ENCODE data around the gene DNMT3A. TPM values are rescaled to one million over a fixed set of nuclear protein-coding genes. Genes with fewer than 3 reads are reported as not detected.

Gene DNMT3A
- polyA plus RNA-seq, 2 donors: 5.0 to 7.3 TPM

GRCh38 chr2:25304321-25304720, 37.4 kb downstream of the DNMT3A start:
- no peak overlapping the region for H3K27ac ChIP-seq (ENCODE audit: low read depth in 2 of 2, low read length in 1 of 2)
- H3K4me1 ChIP-seq (ENCODE audit: control insufficient read depth in 2 of 2, insufficient read depth in 2 of 2, low read length in 1 of 2): peaks cover 9 to 18% of the 10 kb centered on the region in 2 donors
- no peak overlapping the region for H3K4me3 ChIP-seq (ENCODE audit: low read depth in 1 of 2, low read length in 2 of 2)
- 79 to 85% methylated on average over 15 of the region's 15 CpGs for WGBS, 2 donors
- H3K27me3 ChIP-seq (ENCODE audit: control insufficient read depth in 1 of 2, insufficient read depth in 2 of 2, low read length in 2 of 2): no peaks in the 10 kb centered on the region
- no peaks in the 10 kb centered on the region for H3K9me3 ChIP-seq (ENCODE audit: control insufficient read depth in 2 of 2, insufficient read depth in 1 of 2, low read depth in 1 of 2, low read length in 1 of 2)
- peaks cover 2 to 16% of the 10 kb centered on the region in 2 donors for H3K36me3 ChIP-seq (ENCODE audit: control insufficient read depth in 2 of 2, insufficient read depth in 2 of 2, low read length in 1 of 2)

DNA sequence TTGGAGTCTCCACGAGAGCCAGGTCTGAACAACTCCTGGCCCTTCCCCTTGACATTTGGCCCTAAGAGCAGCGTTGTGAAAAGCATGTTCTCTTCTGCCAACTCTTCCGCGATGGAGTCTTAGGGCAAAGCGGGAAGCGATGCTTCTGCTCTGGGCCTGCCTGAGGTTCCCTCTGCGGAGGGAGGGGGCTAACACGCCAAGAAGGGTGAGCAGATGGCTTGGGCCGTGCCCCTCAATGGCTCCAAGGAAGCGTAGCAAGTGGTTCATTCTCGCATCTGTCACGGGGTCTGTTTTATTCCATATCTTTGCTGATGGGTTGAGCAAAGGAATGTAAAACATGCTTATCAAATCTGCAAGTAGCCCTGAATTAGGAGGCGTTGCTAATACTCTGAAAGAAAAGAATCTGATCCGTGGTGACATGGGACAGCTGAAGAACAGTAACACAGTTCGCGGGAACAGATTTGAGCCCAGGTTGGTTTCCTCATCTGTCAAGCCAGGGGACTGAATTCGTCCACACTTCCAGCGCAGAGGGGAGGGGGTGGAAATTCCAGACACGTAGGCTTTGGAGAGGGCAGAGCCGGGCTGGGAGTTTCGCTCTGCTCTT, 38.0 kb downstream of the DNMT3A start:
- Histone ChIP-seq H3K36me3 (ENCODE audit: control insufficient read depth in 2 of 2, insufficient read depth in 2 of 2, low read length in 1 of 2) (peaks cover 2 to 12% of the 10 kb centered on the region in 2 donors), H3K27me3 (ENCODE audit: control insufficient read depth in 1 of 2, insufficient read depth in 2 of 2, low read length in 2 of 2) (no peaks in the 10 kb centered on the region), H3K9me3 (ENCODE audit: control insufficient read depth in 2 of 2, insufficient read depth in 1 of 2, low read depth in 1 of 2, low read length in 1 of 2) (no peaks in the 10 kb centered on the region), H3K4me1 (ENCODE audit: control insufficient read depth in 2 of 2, insufficient read depth in 2 of 2, low read length in 1 of 2) (peaks cover 9 to 18% of the 10 kb centered on the region in 2 donors), H3K4me3 (ENCODE audit: low read depth in 1 of 2, low read length in 2 of 2) (no peak overlapping the region), H3K27ac (ENCODE audit: low read depth in 2 of 2, low read length in 1 of 2) (no peak overlapping the region)
- 79 to 86% methylated on average over 21 of the region's 21 CpGs for WGBS, 2 donors

GRCh38 chr2:25302758-25303375, 38.9 kb downstream of the DNMT3A start:
- H3K4me3 ChIP-seq (ENCODE audit: low read depth in 1 of 2, low read length in 2 of 2): no peak overlapping the region
- H3K4me1 ChIP-seq (ENCODE audit: control insufficient read depth in 2 of 2, insufficient read depth in 2 of 2, low read length in 1 of 2): peaks cover 9 to 22% of the 10 kb centered on the region in 2 donors
- H3K27me3 ChIP-seq (ENCODE audit: control insufficient read depth in 1 of 2, insufficient read depth in 2 of 2, low read length in 2 of 2): no peaks in the 10 kb centered on the region
- 76 to 79% methylated on average over 9 of the region's 9 CpGs for WGBS, 2 donors
- H3K27ac ChIP-seq (ENCODE audit: low read depth in 2 of 2, low read length in 1 of 2): no peak overlapping the region
- peaks cover 2 to 16% of the 10 kb centered on the region in 2 donors for H3K36me3 ChIP-seq (ENCODE audit: control insufficient read depth in 2 of 2, insufficient read depth in 2 of 2, low read length in 1 of 2)
- H3K9me3 ChIP-seq (ENCODE audit: control insufficient read depth in 2 of 2, insufficient read depth in 1 of 2, low read depth in 1 of 2, low read length in 1 of 2): no peaks in the 10 kb centered on the region

DNA sequence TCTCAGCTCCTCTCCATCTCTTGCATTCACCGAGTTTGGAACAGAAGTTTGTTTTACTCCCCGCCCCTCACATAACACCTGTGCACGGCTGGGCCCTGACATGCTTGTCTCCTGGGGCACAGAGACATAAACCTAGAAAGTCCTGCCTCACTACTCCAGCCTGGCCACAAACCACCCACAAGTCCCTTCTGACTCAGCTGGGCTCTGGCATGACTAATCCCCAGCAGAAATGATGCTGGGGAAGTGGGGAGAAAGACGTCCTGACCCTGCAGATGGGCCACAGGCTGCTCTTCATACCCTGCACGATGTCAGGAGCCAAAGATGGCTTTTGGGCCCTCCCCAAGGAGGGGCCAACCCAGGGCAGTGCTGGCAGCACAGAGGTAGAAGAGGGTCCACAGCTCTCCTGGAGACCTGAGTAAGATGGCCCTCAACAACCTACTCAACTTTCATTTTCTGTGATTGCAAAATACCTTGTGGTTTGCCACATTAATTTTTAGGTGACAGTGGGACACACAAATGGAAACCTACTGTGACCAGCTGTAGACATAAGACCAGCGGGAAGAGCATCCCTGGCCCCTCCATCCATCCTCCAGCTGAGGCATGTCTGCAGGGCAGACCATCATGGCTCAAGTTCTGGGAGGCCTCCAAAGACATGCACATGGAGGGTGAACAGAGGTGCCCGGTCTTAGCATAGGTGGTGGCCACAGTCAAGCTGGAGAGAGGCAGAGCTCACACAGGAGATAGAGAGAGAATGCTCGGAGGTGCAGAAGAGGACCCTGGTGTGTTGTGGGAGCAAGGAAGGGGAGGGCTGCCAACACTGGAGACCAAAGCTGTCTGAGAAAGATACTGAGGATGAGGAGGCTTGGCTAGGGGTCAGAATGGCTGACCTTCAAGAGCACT, 40.0 kb downstream of the DNMT3A start:
- WGBS, 2 donors: 48 to 60% methylated on average over 8 of the region's 8 CpGs
- H3K4me1 ChIP-seq (ENCODE audit: control insufficient read depth in 2 of 2, insufficient read depth in 2 of 2, low read length in 1 of 2): peaks cover 9 to 22% of the 10 kb centered on the region in 2 donors
- no peaks in the 10 kb centered on the region for H3K9me3 ChIP-seq (ENCODE audit: control insufficient read depth in 2 of 2, insufficient read depth in 1 of 2, low read depth in 1 of 2, low read length in 1 of 2)
- peak overlapping the region in 1 of 2 donors; percentile 34 for H3K27ac ChIP-seq (ENCODE audit: low read depth in 2 of 2, low read length in 1 of 2)
- H3K36me3 ChIP-seq (ENCODE audit: control insufficient read depth in 2 of 2, insufficient read depth in 2 of 2, low read length in 1 of 2): peaks cover 2 to 13% of the 10 kb centered on the region in 2 donors
- H3K27me3 ChIP-seq (ENCODE audit: control insufficient read depth in 1 of 2, insufficient read depth in 2 of 2, low read length in 2 of 2): no peaks in the 10 kb centered on the region
- no peak overlapping the region for H3K4me3 ChIP-seq (ENCODE audit: low read depth in 1 of 2, low read length in 2 of 2)

DNA sequence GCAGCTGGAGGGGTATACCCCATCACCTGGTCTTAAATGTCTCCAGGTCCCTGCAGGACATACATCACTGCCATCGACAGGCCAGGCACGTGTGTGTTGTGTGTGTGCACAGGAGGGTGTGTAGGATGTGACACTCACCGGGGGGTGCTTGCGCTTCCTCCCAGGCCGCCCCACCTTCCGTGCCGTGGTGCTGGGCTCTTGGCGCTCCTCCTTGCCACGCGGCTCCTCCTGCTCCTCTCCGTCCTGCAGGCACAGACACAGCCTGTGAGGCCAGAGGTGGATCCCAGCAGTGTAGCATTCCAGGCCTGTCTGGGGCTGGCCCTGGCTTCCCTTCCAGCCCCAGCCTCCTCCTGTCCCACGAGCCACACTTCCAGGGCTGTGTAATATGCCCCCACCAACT, 41.7 kb downstream of the DNMT3A start:
- Histone ChIP-seq H3K4me3 (ENCODE audit: low read depth in 1 of 2, low read length in 2 of 2) (no peak overlapping the region), H3K27me3 (ENCODE audit: control insufficient read depth in 1 of 2, insufficient read depth in 2 of 2, low read length in 2 of 2) (no peaks in the 10 kb centered on the region), H3K9me3 (ENCODE audit: control insufficient read depth in 2 of 2, insufficient read depth in 1 of 2, low read depth in 1 of 2, low read length in 1 of 2) (no peaks in the 10 kb centered on the region), H3K36me3 (ENCODE audit: control insufficient read depth in 2 of 2, insufficient read depth in 2 of 2, low read length in 1 of 2) (peaks cover 2 to 16% of the 10 kb centered on the region in 2 donors), H3K27ac (ENCODE audit: low read depth in 2 of 2, low read length in 1 of 2) (peak overlapping the region in 1 of 2 donors; percentile 17), H3K4me1 (ENCODE audit: control insufficient read depth in 2 of 2, insufficient read depth in 2 of 2, low read length in 1 of 2) (peaks cover 5 to 21% of the 10 kb centered on the region in 2 donors)
- WGBS, 2 donors: 84 to 86% methylated on average over 12 of the region's 12 CpGs

GRCh38 chr2:25298776-25299431, 42.8 kb downstream of the DNMT3A start:
- no peaks in the 10 kb centered on the region for H3K9me3 ChIP-seq (ENCODE audit: control insufficient read depth in 2 of 2, insufficient read depth in 1 of 2, low read depth in 1 of 2, low read length in 1 of 2)
- H3K27me3 ChIP-seq (ENCODE audit: control insufficient read depth in 1 of 2, insufficient read depth in 2 of 2, low read length in 2 of 2): no peaks in the 10 kb centered on the region
- WGBS, 2 donors: 86 to 87% methylated on average over 7 of the region's 7 CpGs
- peaks cover 5 to 28% of the 10 kb centered on the region in 2 donors for H3K4me1 ChIP-seq (ENCODE audit: control insufficient read depth in 2 of 2, insufficient read depth in 2 of 2, low read length in 1 of 2)
- peaks cover 1 to 16% of the 10 kb centered on the region in 2 donors for H3K36me3 ChIP-seq (ENCODE audit: control insufficient read depth in 2 of 2, insufficient read depth in 2 of 2, low read length in 1 of 2)
- no peak overlapping the region for H3K27ac ChIP-seq (ENCODE audit: low read depth in 2 of 2, low read length in 1 of 2)
- no peak overlapping the region for H3K4me3 ChIP-seq (ENCODE audit: low read depth in 1 of 2, low read length in 2 of 2)

GRCh38 chr2:25297738-25298137, 44.0 kb downstream of the DNMT3A start:
- WGBS, 2 donors: 67 to 70% methylated on average over 7 of the region's 7 CpGs
- Histone ChIP-seq H3K4me3 (ENCODE audit: low read depth in 1 of 2, low read length in 2 of 2) (no peak overlapping the region), H3K4me1 (ENCODE audit: control insufficient read depth in 2 of 2, insufficient read depth in 2 of 2, low read length in 1 of 2) (peaks cover 5 to 28% of the 10 kb centered on the region in 2 donors), H3K27me3 (ENCODE audit: control insufficient read depth in 1 of 2, insufficient read depth in 2 of 2, low read length in 2 of 2) (no peaks in the 10 kb centered on the region), H3K27ac (ENCODE audit: low read depth in 2 of 2, low read length in 1 of 2) (no peak overlapping the region), H3K36me3 (ENCODE audit: control insufficient read depth in 2 of 2, insufficient read depth in 2 of 2, low read length in 1 of 2) (peaks cover 0 to 16% of the 10 kb centered on the region in 2 donors), H3K9me3 (ENCODE audit: control insufficient read depth in 2 of 2, insufficient read depth in 1 of 2, low read depth in 1 of 2, low read length in 1 of 2) (no peaks in the 10 kb centered on the region)

- H3K4me3 ChIP-seq (ENCODE audit: low read depth in 1 of 2, low read length in 2 of 2): no peak overlapping the region
- peaks cover 0 to 16% of the 10 kb centered on the region in 2 donors for H3K36me3 ChIP-seq (ENCODE audit: control insufficient read depth in 2 of 2, insufficient read depth in 2 of 2, low read length in 1 of 2)
- H3K27me3 ChIP-seq (ENCODE audit: control insufficient read depth in 1 of 2, insufficient read depth in 2 of 2, low read length in 2 of 2): no peaks in the 10 kb centered on the region
- no peaks in the 10 kb centered on the region for H3K9me3 ChIP-seq (ENCODE audit: control insufficient read depth in 2 of 2, insufficient read depth in 1 of 2, low read depth in 1 of 2, low read length in 1 of 2)
- H3K27ac ChIP-seq (ENCODE audit: low read depth in 2 of 2, low read length in 1 of 2): peak overlapping the region in 1 of 2 donors; percentile 10
- WGBS, 2 donors: 81 to 85% methylated on average over 7 of the region's 7 CpGs
- peaks cover 3 to 19% of the 10 kb centered on the region in 2 donors for H3K4me1 ChIP-seq (ENCODE audit: control insufficient read depth in 2 of 2, insufficient read depth in 2 of 2, low read length in 1 of 2)
Measured at GRCh38 chr2:25295621-25296020, 46.1 kb downstream of the DNMT3A start.
